T follicular helper cell (primary cell): ENCODE results near the gene EIF2B1.
A peak's percentile ranks its signal among the peaks of the same experiment; 100 is the strongest.

Experiments
- DNase-seq: peaks from one replicate; pipeline ENCODE4 v3.0.0-alpha.2; 2020; ENCODE audit warnings: low read depth
- total RNA-seq, 2 experiments: gene quantifications; one replicate each; lab custom pipeline; 2026; lab: John Stamatoyannopoulos, UW

The EIF2B1 gene
- total RNA-seq: 65.3 to 82.7 reads per million in 2 experiments

DNA sequence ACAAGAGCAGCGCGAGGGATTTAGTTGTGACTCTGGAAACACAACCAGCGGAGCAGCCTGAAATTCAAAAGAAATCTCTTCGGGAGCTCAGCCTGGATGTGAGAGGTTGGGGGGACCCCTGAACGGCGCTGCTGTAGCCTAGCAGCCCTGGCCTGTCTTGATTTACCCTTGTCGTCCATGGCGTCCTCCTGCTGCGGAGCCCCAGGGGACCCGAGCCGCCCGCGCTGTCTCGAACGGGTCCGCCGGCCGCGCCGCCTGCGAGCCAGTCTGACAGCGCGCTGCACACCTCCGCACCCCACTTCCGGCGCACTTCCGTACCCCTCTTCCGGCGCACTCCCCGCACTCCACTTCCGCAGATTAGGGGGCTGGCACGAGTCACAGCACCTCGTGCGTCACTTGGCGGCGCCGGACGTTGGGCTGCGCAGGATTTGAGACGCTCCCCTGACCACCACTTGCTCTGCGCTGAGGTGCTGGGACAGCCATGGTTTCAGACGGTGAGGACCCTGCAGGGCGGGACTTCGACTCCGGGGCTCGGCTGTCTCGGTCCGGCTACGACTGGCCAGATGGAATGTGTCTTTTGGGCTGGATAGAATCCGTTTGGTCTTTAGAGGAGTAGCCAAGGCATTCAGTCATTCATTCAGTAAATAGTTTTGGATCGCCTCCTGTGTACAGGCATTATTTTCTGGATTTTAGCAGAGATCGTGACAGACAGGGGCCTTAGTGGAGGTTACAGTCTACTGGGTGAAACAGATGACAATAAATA lies at the start of gene EIF2B1, which contains the start of gene GTF2H3:
EIF2B1 (minus strand) TSS at position 308 of the 763 bp plus-strand sequence; CDS start at position 179, 129 bp downstream.
GTF2H3 (plus strand) TSS at position 451 of the 763 bp plus-strand sequence; CDS start at position 482, 31 bp downstream.
- peak; percentile 95 for DNase-seq

DNA sequence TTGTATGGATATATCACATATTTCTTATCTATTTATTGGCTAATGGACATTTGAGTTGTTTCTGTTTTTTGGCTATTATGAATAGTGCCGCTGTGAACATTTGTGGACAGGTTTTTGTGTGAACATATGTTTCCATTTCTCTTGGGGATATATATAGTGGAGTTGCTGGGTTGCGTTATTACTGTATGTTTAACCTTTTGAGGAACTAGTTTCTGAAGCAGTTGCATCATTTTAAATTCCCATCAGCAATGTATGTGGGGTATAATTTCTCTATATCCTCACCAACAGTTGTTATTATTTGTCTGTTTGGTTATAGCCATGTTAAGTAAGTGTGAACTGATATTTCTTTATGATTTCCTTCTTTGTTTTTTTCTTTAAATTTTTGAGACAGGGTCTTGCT lies 48.1 kb upstream of the EIF2B1 start:
- DNase-seq: no peak

DNA sequence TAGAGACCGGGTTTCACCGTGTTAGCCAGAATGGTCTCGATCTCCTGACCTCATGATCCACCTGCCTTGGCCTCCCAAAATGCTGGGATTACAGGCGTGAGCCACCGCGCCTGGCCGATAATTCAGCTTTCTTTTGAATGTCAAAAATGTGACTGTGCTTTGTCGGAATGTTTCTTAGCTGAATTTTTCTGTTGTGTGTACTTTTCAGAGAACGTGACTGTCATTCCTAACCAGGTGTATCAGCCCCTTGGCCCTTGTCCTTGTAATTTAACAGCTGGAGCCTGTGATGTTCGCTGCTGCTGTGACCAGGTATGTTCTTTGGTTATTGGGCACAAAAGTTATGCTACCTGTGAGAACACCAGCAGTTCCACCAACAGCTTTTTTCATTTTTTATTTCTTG lies 45.5 kb upstream of the EIF2B1 start:
- no peak for DNase-seq

DNA sequence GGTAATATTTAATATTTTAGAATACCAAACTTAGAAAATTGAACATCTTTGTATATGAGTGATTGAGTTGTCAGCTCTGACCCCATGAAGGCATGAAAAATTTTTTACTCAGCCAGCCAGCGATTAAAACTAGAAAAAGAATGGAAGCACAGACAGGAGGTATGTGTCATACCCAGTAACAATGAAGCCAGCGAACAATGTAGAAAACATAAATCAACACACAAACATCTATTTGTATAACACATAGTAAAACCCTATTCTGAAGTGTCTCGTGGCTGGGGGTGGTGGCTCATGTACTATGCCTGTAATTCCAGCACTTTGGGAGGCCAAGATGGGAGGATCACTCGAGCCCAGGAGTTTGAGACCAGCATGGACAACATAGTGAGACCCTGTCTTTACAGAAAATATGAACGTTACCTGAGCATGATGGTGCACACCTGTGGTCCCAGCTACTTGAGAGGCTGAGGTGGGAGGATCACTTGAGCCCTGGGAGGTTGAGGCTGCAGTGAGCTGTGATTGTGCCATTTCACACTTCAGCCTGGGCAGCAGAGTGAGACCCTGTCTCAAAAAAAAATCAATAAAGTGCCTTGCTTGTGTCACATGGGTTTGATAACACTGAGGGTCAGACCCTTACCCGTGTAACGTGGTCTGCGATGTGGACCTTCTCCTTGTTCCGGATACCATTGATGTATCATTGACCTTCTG lies 43.3 kb upstream of the EIF2B1 start:
- DNase-seq: no peak

DNA sequence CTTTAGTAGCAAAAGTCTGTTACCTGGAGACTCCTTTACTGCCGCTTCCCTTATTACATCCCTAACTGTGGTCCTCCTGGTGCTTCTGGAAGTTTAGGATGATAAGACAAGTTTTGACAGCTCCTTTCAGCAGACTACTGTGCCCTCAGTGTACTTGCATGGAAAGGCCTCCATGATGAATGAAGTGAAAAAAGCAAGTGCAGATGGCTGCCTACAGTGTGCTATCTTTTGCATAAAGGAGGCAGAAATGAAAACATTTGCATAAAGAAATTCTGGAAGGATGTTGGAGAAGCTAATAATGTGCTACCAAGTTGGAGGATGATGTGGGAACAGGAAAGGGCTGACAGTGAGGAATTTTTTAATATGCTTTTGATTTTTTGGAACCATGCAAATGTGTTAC lies 42.0 kb upstream of the EIF2B1 start:
- no peak for DNase-seq

DNA sequence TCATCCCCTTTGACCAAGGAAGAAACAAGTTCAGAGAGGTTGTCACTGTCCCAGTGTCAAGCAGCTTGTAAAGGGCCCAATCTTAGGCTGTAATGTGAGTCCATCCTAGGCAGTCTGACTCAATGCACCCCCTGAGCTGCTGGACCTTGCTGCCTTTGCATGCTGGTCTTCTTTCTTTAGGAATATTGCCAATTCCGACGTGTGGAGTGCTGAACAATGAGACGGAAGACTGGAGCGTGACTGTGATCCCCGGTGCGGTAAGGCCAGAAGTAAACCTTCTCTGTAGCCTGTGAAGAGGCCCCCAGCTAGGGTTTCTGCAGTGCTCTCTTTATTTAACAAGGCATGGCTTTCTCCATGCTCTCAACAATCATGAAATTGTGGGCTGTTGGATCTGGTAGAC lies 38.4 kb upstream of the EIF2B1 start:
- no peak for DNase-seq

DNA sequence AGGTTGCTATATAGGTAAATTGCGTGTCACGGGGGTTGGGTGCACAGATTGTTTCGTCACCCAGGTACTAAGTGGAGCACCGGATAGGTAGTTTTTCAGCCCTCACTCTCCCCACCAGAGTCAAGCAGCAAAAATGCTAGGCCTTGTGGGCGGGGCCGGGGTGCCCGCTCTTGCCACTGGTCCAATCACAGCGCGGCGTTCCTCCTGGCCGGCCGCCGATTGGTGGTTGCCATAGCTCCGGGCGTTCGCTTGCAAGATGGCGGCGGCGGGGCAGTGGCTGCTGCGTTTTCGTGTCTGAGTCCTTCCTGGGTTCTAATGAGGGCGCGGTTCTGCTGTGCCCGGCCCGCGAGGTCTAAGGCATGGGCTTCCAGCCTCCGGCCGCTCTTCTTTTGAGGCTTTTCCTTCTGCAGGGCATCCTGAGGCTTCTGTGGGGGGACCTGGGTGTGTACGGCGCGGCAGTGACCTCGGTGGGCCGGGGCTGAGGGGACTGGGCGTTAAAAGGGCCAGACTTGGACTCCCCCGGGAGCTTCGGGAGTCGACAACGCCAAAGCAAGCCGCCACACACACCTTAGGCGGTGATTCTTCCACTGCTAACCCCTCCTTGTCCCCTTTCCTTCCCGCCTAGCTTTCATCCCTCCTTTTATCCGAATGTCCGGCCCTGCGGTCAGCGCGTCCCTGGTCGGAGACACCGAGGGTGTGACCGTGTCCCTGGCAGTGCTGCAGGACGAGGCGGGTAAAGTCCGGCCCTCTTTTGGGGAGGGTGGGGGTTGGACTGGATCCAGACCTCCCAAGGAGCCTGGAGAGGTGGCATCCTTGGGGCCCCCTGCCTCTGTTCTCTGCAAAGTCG lies 37.6 kb upstream of the EIF2B1 start, which contains the start of gene TCTN2:
TCTN2 (plus strand) TSS at position 232 of the 847 bp plus-strand sequence; CDS start at position 360, 128 bp downstream.
- DNase-seq: peak; percentile 91

DNA sequence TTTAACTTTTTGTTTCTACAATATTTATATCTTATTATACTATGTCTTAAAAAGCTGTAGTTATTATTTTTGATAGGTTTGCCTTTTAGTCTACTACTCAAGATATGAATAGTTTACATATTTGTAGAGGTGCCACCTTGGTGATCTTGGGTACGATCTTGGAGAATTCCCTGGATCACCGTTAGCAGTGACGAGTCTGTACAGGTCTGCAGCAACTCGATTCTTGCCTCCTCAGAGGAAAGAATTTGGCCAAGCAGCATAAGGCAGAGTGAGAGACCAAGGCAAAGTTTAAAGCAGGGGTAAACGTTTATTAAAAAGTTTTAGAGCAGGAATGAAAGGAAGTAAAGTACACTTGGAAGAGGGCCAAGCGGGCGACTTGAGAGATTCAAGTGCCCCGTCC lies 34.3 kb upstream of the EIF2B1 start:
- no peak for DNase-seq

DNA sequence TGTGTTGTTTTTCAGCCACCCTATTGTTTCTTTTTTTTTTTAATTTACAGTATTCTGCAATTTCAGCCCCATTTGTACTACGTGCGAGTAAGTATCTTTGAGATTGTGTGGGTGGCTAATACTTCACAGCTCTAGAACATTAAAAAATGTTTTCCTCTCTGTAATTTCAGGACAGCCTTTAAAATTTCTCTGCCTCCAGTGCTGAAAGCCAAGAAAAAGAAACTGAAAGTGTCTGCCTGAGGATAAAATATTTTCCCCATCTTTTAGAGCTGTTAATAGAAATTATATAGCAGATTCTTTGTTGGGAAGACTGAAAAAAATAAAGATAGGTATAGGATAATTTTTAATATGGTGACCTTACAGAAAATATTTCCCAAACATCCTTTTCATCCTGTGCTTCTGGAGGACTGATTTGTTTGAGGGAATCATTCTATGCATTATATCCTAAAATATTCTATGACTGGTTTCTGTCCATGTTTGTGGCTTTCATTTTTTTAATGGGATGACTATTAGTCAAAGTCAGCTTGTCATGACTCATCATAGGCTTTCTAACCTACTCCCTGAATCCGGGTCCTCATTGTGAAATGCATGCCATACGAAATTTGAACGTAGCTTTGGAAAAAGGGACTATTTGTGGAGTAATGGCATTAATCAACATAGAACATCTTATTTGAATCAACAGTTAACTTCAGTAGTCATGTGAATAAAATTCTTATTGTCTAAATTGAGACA lies 26.7 kb upstream of the EIF2B1 start:
- DNase-seq: no peak

DNA sequence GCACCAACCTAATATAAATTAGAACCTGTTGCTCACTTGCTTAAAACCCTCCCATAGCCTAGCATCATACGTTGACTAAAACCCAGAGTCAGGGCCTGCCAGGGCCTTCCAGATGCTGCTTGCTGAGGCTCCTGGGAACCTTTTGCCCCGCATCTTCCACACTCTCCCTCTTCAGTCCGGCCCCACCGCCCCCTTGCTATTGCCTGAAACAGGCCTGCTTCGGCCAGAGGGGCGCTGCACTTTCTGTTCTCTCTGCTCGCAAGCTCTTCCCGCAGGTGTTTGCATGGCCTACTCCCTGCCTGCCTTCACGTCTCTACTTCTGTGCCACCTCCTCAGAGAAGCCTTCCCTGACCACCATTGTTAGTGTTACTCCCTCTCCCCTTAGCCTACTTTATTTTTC lies 23.7 kb upstream of the EIF2B1 start:
- no peak for DNase-seq

DNA sequence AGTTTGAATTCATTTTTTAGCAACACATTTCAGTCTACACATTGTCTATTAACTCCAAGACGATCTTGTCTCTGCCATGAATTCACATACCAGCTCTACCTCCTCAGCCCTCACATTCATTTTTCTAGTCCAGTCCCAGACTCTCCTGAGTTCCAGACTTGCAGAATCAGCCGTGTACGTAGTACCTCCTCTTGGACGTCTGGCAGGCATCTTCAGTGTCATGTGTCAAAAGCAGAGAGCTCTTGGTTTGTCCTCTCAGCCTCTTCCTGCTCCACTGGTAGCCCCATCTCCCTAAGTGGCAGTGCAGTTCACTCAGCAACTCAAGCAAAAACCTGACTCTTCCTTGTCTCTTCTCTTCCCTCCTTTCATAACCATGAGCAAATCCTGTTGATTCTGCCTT lies 22.9 kb upstream of the EIF2B1 start:
- DNase-seq: no peak

DNA sequence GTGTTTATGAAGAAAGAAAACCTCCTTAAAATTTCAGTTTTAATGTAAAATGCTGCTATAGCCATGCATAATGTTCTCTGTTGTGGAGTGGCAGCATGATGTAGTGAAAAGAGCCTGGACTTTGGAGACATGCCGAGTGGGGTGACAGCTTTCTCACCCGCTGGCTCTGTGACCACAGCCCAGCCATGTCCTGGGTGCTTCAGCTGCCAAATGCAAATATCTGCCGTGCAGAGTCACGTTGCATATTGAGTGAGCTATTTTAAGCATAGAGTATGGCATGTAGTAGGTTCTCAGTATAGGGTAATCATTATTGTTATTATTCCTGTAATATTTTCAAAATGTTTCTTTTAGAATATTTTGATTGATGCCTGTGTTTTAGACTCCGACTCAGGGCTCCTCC lies 21.9 kb upstream of the EIF2B1 start:
- no peak for DNase-seq

DNA sequence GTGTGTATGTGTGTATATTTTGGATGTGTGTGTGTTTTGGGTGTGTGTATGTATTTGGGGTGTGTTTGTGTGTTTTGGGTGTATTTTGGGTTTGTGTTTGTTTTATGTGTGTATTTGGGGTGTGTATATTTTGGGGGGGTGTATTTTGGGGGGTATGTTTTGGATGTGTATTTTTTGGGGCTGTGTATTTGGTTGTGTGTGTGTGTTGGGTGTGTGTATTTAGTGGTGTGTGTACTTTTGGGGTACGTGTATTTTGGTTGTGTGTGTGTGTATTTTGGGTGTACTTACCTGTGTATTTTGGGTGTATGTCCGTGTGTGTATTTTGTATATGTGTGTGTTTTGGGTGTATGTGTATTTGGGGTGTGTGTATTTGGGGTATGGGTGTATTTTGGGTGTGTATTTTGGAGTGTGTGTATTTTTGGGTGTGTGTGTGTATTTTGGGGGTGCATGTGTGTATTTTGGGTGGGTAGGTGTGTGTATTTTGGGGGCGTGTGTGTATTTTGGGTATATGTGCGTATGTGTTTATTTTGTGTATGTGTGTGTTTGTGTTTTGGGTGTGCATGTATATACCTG lies 20.7 kb upstream of the EIF2B1 start:
- DNase-seq: no peak

DNA sequence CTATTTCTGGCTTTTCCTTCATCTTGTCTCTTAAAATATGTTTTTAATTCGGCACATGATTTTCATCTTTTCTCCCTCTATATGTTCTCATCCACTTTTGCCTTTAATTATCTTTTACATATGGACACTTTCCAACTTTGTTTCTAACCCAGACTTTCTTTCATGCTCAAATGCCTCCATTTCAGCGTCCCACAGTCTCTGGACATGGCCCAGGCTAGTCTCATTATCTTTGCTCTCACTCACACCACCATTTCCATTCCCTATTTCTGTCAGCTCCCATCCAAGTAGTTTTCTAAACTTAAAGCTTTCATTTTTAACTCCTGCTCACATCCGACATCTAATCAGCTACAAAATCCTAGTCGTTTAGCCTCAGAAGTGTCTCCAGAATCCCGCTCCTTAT lies 14.9 kb upstream of the EIF2B1 start:
- DNase-seq: no peak

DNA sequence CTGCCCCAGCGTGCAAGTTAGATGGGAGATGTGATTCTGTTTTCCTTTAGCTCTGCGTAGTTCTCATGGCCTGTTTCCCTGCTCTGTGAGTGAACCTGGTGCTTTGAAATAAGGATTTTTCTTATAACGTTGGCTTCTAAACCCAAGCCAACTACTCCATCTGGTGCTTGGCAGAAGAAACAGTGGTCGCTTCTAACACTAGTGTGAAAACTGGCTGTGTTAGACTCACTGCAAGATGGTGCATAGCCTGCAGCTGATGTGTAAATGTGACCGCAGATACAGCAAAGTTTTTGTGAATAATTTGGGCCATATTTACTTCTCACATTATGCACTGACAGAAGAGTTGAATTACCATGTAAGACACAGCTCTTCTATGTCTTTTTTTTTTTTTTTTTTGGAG lies 12.4 kb upstream of the EIF2B1 start:
- DNase-seq: no peak

DNA sequence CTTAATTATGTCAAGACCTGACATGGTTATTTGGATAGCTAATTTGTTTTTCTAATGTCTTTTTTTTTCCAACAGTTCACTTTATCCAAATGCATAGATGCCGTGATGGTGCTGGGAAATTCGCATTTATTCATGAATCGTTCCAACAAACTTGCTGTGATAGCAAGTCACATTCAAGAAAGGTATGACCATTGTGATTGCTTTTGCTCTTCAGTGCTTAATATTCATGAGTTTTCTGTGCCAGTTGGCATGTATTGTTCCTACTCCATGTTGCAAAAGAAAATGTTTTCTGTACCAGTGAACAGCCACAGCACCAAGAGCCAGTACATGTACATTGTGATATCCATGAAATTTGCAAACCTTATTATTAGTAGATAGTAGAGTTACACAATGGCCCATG lies 11.9 kb upstream of the EIF2B1 start:
- DNase-seq: no peak

DNA sequence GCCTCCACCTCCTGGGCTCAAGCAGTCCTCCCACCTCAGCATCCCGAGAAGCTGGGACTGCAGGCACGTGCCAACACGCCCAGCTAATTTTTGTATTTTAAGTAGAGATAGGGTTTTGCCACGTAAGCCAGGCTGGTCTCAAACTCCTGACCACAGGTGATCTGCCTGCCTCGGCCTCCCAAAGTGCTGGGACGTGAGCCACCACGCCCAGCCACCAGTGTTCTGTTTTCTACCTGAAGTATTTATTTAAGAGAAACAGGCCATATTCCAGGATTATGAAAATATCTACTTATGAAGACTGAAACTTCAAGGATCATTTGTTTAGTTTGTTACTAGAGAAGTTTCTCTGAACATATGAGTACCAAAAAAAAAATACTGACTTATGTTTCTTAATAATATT lies 10.4 kb upstream of the EIF2B1 start:
- no peak for DNase-seq

DNA sequence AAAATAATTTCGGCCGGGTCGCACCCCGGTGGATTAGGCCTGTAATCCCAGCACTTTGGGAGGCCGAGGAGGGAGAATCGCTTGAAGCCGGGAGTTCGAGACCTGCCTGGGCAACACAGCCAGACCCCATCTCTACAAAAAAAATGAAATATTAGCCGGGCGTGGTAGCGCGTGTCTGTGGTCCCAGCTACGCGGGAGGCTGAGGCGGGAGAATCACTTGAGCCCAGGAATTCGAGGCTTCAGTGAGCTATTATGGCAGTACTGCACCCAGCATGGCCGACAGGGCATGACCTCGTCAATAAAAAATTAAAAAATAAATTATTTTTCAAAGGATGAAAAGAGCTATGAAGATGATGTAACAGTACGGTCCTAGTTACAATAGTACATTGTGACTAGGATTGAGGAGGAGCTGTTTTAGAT lies 666 bp upstream of the EIF2B1 start:
- DNase-seq: no peak

DNA sequence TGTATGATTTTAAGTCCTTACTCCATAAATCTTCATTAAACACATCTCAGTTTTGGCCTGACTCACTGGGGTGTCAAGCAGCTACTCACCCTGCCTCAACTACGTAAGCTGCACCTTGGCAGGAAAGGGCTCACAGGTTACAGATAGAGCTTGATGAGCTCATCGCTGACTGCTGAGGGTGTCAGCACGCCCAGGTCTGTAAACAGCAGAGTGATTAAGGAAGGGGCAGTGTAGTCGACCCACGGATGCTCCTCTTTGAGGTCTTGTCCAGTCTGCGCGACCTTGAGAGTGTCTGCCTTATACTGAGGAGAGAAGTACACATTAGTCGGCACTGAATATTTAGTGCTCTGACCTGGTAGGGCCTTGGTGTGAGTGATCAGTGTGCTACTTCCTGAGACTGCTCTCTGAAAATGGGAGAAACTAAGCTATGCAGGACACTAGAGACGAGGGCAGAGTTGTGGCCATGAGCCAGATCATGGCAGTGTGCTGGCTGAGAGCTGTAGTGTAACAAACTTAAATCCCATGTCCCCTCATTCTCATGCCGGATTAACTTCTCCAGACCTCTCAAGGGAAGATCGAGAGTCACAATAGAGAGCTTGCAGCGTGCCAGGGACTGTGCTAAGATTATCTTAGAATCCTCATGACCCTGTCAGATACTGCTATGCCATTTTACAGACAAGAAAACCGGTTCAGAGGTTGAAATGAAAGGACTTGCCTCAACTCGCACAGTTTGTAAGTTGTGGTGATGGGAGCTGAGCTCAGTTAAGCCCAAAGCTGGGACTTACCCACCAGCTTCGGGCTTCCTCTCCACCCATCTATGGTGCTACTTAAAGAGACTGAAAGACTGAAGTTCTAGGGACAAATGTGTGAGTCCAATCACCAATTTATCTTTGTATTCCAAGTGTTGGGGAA lies 11.6 kb downstream of the EIF2B1 start:
- DNase-seq: no peak

DNA sequence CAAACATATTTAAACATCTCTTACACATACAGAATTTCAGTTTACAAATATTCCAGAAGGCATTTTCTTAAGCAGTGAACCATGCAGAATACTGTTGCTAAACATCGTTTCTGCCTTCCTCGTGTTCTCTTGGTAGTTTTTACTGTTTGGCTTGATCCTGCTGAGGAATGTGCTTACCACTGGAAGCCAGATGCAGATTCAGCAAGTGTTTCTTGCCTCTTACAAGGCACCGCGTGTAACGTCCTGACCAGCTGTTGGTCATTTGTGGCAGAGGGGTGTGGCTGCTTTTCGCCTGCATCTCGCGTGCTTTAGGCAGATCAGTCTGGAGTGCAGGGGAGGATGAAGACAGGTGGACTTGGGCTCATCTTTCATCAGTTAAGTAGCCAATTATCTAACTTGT lies 12.4 kb downstream of the EIF2B1 start:
- DNase-seq: no peak
